AG09319 (cell line): ENCODE measurements around the gene TRERF1.

ENCODE experiments used
- DNase-seq: peaks from one replicate; pipeline ENCODE4 v3.0.0-alpha.2; 2010; ENCODE audit warnings: low read depth; ENCODE audit errors: extremely low read depth
- TF ChIP-seq, protein P1 (sequence below): IDR thresholded peaks from 2 replicates; pipeline ENCODE4 v1.5.1; 2011; ENCODE audit warnings: low read depth, mild to moderate bottlenecking, inconsistent platforms, low read length, moderate library complexity

Gene TRERF1

GRCh38 chr6:42440778-42441696, 10.7 kb downstream of the TRERF1 start:
- TF ChIP-seq, protein P1, sequence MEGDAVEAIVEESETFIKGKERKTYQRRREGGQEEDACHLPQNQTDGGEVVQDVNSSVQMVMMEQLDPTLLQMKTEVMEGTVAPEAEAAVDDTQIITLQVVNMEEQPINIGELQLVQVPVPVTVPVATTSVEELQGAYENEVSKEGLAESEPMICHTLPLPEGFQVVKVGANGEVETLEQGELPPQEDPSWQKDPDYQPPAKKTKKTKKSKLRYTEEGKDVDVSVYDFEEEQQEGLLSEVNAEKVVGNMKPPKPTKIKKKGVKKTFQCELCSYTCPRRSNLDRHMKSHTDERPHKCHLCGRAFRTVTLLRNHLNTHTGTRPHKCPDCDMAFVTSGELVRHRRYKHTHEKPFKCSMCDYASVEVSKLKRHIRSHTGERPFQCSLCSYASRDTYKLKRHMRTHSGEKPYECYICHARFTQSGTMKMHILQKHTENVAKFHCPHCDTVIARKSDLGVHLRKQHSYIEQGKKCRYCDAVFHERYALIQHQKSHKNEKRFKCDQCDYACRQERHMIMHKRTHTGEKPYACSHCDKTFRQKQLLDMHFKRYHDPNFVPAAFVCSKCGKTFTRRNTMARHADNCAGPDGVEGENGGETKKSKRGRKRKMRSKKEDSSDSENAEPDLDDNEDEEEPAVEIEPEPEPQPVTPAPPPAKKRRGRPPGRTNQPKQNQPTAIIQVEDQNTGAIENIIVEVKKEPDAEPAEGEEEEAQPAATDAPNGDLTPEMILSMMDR: no peak
- DNase-seq: no peak

- DNase-seq: no peak
- TF ChIP-seq, protein P1: no peak
Observed at GRCh38 chr6:42440027-42440426, 11.7 kb downstream of the TRERF1 start.

- TF ChIP-seq, protein P1: no peak
- no peak for DNase-seq
Observed at GRCh38 chr6:42436825-42437224, 14.9 kb downstream of the TRERF1 start.

GRCh38 chr6:42434237-42434636, 17.5 kb downstream of the TRERF1 start:
- DNase-seq: no peak
- TF ChIP-seq, protein P1: no peak

DNA sequence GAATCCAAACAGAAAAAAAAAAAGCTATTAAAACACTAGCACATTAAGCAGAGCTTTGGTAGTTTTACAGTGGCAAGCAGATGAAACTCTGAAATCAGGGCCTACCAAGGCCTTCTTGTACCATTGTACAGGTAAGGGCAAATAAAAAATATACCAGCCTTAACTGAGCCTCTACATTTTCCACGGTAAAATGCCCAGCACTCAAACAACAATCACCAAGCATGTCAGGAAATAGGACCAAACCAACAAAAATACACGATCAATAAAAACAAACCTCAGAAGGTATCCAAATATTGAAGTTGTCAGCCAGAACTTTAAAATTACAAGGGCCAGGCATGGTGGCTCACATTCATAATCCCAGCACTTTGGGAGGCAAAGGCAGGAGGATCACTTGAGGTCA, 18.3 kb downstream of the TRERF1 start:
- no peak for DNase-seq
- TF ChIP-seq, protein P1: no peak

- DNase-seq: no peak
- TF ChIP-seq, protein P1: no peak
Observed at GRCh38 chr6:42431877-42432276, 19.8 kb downstream of the TRERF1 start.

- TF ChIP-seq, protein P1: no peak
- DNase-seq: no peak
Observed at GRCh38 chr6:42431356-42431755, 20.4 kb downstream of the TRERF1 start.
